Measurements from ENCODE around the gene EVPLL. TPM values are rescaled to one million over a fixed set of nuclear protein-coding genes. Genes with fewer than 3 reads are reported as not detected.
"Not testable (repeated sequence)": the region's sequence is repeated elsewhere in the genome, so short reads cannot be mapped to it uniquely, and the experiment has no call there.

Gene EVPLL
- polyA plus RNA-seq, 1 donor, result not detected

- no CpG with 5 or more reads among the region's 5 CpGs for WGBS (ENCODE audit: insufficient coverage, low lambda C conversion rate)
- not testable (repeated sequence) for H3K4me1 ChIP-seq (ENCODE audit: control insufficient read depth, insufficient read depth, low read length); H3K9me3 ChIP-seq (ENCODE audit: control insufficient read depth, low read depth, low read length)
Measured at GRCh38 chr17:18378614-18379013, 1.0 kb downstream of the EVPLL start.

GRCh38 chr17:18379246-18380146, 1.9 kb downstream of the EVPLL start:
- H3K27ac ChIP-seq (ENCODE audit: low read length), result no peak overlapping the region
- H3K9me3 ChIP-seq (ENCODE audit: control insufficient read depth, low read depth, low read length), result peaks cover 8% of the 10 kb centered on the region
- H3K4me3 ChIP-seq (ENCODE audit: low read length), result no peak overlapping the region
- WGBS (ENCODE audit: insufficient coverage, low lambda C conversion rate), result no CpG with 5 or more reads among the region's 16 CpGs
- DNase-seq, result no peak
- H3K36me3 ChIP-seq (ENCODE audit: control insufficient read depth, insufficient read depth, low read length), result no peaks in the 10 kb centered on the region
- H3K4me1 ChIP-seq (ENCODE audit: control insufficient read depth, insufficient read depth, low read length), result peaks cover 7% of the 10 kb centered on the region
- peaks cover 18% of the 10 kb centered on the region for H3K27me3 ChIP-seq (ENCODE audit: control insufficient read depth, insufficient read depth, low read length)

More at GRCh38 chr17:18378614-18379013, 1.0 kb downstream of the EVPLL start:
- not testable (repeated sequence) for DNase-seq; H3K27ac ChIP-seq (ENCODE audit: low read length); H3K4me3 ChIP-seq (ENCODE audit: low read length); H3K36me3 ChIP-seq (ENCODE audit: control insufficient read depth, insufficient read depth, low read length)
- H3K27me3 ChIP-seq (ENCODE audit: control insufficient read depth, insufficient read depth, low read length), result peaks cover 12% of the 10 kb centered on the region

- H3K27ac ChIP-seq (ENCODE audit: low read length), result no peak overlapping the region
- H3K4me3 ChIP-seq (ENCODE audit: low read length), result no peak overlapping the region
- no peaks in the 10 kb centered on the region for H3K36me3 ChIP-seq (ENCODE audit: control insufficient read depth, insufficient read depth, low read length)
- peaks cover 18% of the 10 kb centered on the region for H3K27me3 ChIP-seq (ENCODE audit: control insufficient read depth, insufficient read depth, low read length)
- peaks cover 7% of the 10 kb centered on the region for H3K4me1 ChIP-seq (ENCODE audit: control insufficient read depth, insufficient read depth, low read length)
- peaks cover 4% of the 10 kb centered on the region for H3K9me3 ChIP-seq (ENCODE audit: control insufficient read depth, low read depth, low read length)
- no CpG with 5 or more reads among the region's 15 CpGs for WGBS (ENCODE audit: insufficient coverage, low lambda C conversion rate)
- DNase-seq, result no peak
Measured at GRCh38 chr17:18380471-18381157, 3.0 kb downstream of the EVPLL start.

GRCh38 chr17:18381158-18381952, 3.8 kb downstream of the EVPLL start:
- WGBS (ENCODE audit: insufficient coverage, low lambda C conversion rate), result no CpG with 5 or more reads among the region's 23 CpGs
- peaks cover 4% of the 10 kb centered on the region for H3K9me3 ChIP-seq (ENCODE audit: control insufficient read depth, low read depth, low read length)
- no peak overlapping the region for H3K4me3 ChIP-seq (ENCODE audit: low read length)
- peaks cover 7% of the 10 kb centered on the region for H3K4me1 ChIP-seq (ENCODE audit: control insufficient read depth, insufficient read depth, low read length)
- H3K36me3 ChIP-seq (ENCODE audit: control insufficient read depth, insufficient read depth, low read length), result no peaks in the 10 kb centered on the region
- peaks cover 18% of the 10 kb centered on the region for H3K27me3 ChIP-seq (ENCODE audit: control insufficient read depth, insufficient read depth, low read length)
- no peak for DNase-seq
- no peak overlapping the region for H3K27ac ChIP-seq (ENCODE audit: low read length)

- H3K36me3 ChIP-seq (ENCODE audit: control insufficient read depth, insufficient read depth, low read length), result no peaks in the 10 kb centered on the region
- no CpG with 5 or more reads among the region's 3 CpGs for WGBS (ENCODE audit: insufficient coverage, low lambda C conversion rate)
- DNase-seq, result no peak
- H3K27ac ChIP-seq (ENCODE audit: low read length), result no peak overlapping the region
- peaks cover 7% of the 10 kb centered on the region for H3K4me1 ChIP-seq (ENCODE audit: control insufficient read depth, insufficient read depth, low read length)
- no peak overlapping the region for H3K4me3 ChIP-seq (ENCODE audit: low read length)
- peaks cover 18% of the 10 kb centered on the region for H3K27me3 ChIP-seq (ENCODE audit: control insufficient read depth, insufficient read depth, low read length)
- peaks cover 4% of the 10 kb centered on the region for H3K9me3 ChIP-seq (ENCODE audit: control insufficient read depth, low read depth, low read length)
Measured at GRCh38 chr17:18381953-18382245, 4.3 kb downstream of the EVPLL start.

- no CpG with 5 or more reads among the region's 36 CpGs for whole genome bisulfite sequencing (ENCODE audit: insufficient coverage, low lambda C conversion rate)
Measured at GRCh38 chr17:18382441-18383078, 5.0 kb downstream of the EVPLL start.

GRCh38 chr17:18383079-18383481, 5.5 kb downstream of the EVPLL start:
- H3K36me3 ChIP-seq (ENCODE audit: control insufficient read depth, insufficient read depth, low read length); H3K4me3 ChIP-seq (ENCODE audit: low read length); H3K4me1 ChIP-seq (ENCODE audit: control insufficient read depth, insufficient read depth, low read length); H3K9me3 ChIP-seq (ENCODE audit: control insufficient read depth, low read depth, low read length); H3K27ac ChIP-seq (ENCODE audit: low read length): not testable (repeated sequence)
- peak; percentile 4 to 20 for DNase-seq
- WGBS (ENCODE audit: insufficient coverage, low lambda C conversion rate), result no CpG with 5 or more reads among the region's 36 CpGs
- H3K27me3 ChIP-seq (ENCODE audit: control insufficient read depth, insufficient read depth, low read length), result peaks cover 18% of the 10 kb centered on the region

More at GRCh38 chr17:18382441-18383078, 5.0 kb downstream of the EVPLL start:
- Histone ChIP-seq H3K4me1 (ENCODE audit: control insufficient read depth, insufficient read depth, low read length) (peaks cover 5% of the 10 kb centered on the region), H3K27ac (ENCODE audit: low read length) (no peak overlapping the region), H3K36me3 (ENCODE audit: control insufficient read depth, insufficient read depth, low read length) (no peaks in the 10 kb centered on the region), H3K9me3 (ENCODE audit: control insufficient read depth, low read depth, low read length) (peaks cover 4% of the 10 kb centered on the region), H3K27me3 (ENCODE audit: control insufficient read depth, insufficient read depth, low read length) (peaks cover 18% of the 10 kb centered on the region), H3K4me3 (ENCODE audit: low read length) (no peak overlapping the region)
- DNase-seq, result no peak

GRCh38 chr17:18384271-18384670, 6.7 kb downstream of the EVPLL start:
- not testable (repeated sequence) for H3K4me1 ChIP-seq (ENCODE audit: control insufficient read depth, insufficient read depth, low read length); H3K4me3 ChIP-seq (ENCODE audit: low read length); H3K27ac ChIP-seq (ENCODE audit: low read length); H3K36me3 ChIP-seq (ENCODE audit: control insufficient read depth, insufficient read depth, low read length); DNase-seq; H3K9me3 ChIP-seq (ENCODE audit: control insufficient read depth, low read depth, low read length)
- H3K27me3 ChIP-seq (ENCODE audit: control insufficient read depth, insufficient read depth, low read length), result peaks cover 18% of the 10 kb centered on the region
- no CpG with 5 or more reads among the region's 7 CpGs for WGBS (ENCODE audit: insufficient coverage, low lambda C conversion rate)

- not testable (repeated sequence) for H3K4me3 ChIP-seq (ENCODE audit: low read length); DNase-seq; H3K27ac ChIP-seq (ENCODE audit: low read length); H3K9me3 ChIP-seq (ENCODE audit: control insufficient read depth, low read depth, low read length); H3K36me3 ChIP-seq (ENCODE audit: control insufficient read depth, insufficient read depth, low read length); H3K4me1 ChIP-seq (ENCODE audit: control insufficient read depth, insufficient read depth, low read length)
- WGBS (ENCODE audit: insufficient coverage, low lambda C conversion rate), result no CpG with 5 or more reads among the region's 5 CpGs
- peaks cover 15% of the 10 kb centered on the region for H3K27me3 ChIP-seq (ENCODE audit: control insufficient read depth, insufficient read depth, low read length)
Measured at GRCh38 chr17:18387583-18387982, 10.0 kb downstream of the EVPLL start.

GRCh38 chr17:18388266-18388665, 10.7 kb downstream of the EVPLL start:
- H3K27me3 ChIP-seq (ENCODE audit: control insufficient read depth, insufficient read depth, low read length); H3K9me3 ChIP-seq (ENCODE audit: control insufficient read depth, low read depth, low read length); DNase-seq; H3K27ac ChIP-seq (ENCODE audit: low read length); H3K36me3 ChIP-seq (ENCODE audit: control insufficient read depth, insufficient read depth, low read length); H3K4me1 ChIP-seq (ENCODE audit: control insufficient read depth, insufficient read depth, low read length); H3K4me3 ChIP-seq (ENCODE audit: low read length): not testable (repeated sequence)
- WGBS (ENCODE audit: insufficient coverage, low lambda C conversion rate), result no CpG with 5 or more reads among the region's 4 CpGs

All from large intestine (tissue), 3 donors.